Natural killer cell (primary cell): ENCODE data around the gene RCBTB2. TPM values are rescaled to one million over a fixed set of nuclear protein-coding genes. Genes with fewer than 3 reads are reported as not detected.

Source experiments
- ATAC-seq, 3 donors: fragments of 150-1000 bp in 2 of 3; fragments of 200-7000 bp in 1 of 3; cut with Tn5 transposase; 1 replicate in 1 of 3; 2 replicates in 2 of 3; pipeline ENCODE4 v1.10.0; 2021; ENCODE audit warnings: mild to moderate bottlenecking in 2 of 3, moderate library complexity in 2 of 3
- DNase-seq, 2 donors: peaks; one replicate each; pipeline versions ENCODE4 v3.0.0 to v3.0.0-alpha.2; 2013 to 2021; ENCODE audit warnings: mixed read lengths in 1 of 2
- H3K27ac ChIP-seq: one replicate; pipeline ENCODE4 v1.5.1; 2013; ENCODE audit warnings: mild to moderate bottlenecking, low read length
- H3K27me3 ChIP-seq: one replicate; pipeline ENCODE4 v1.6.1; 2013; ENCODE audit warnings: low read length; ENCODE audit not compliant: control insufficient read depth, insufficient read depth
- H3K36me3 ChIP-seq: one replicate; pipeline ENCODE4 v1.6.1; 2013; ENCODE audit warnings: low read length; ENCODE audit not compliant: control insufficient read depth, insufficient read depth
- H3K4me1 ChIP-seq: one replicate; pipeline ENCODE4 v1.6.1; 2013; ENCODE audit warnings: low read length; ENCODE audit not compliant: control insufficient read depth, insufficient read depth
- H3K4me3 ChIP-seq: one replicate; pipeline ENCODE4 v1.5.1; 2013; ENCODE audit warnings: low read length
- H3K9me3 ChIP-seq: one replicate; pipeline ENCODE4 v1.6.1; 2013; ENCODE audit warnings: low read length; ENCODE audit not compliant: control insufficient read depth, insufficient read depth
- H3K27ac Mint-ChIP-seq, 2 donors: one replicate each; pipeline ENCODE4 v1.8.0; 2022; ENCODE audit warnings: mild to moderate bottlenecking in 2 of 2, mixed read lengths in 2 of 2, moderate library complexity in 1 of 2
- H3K27me3 Mint-ChIP-seq, 2 donors: one replicate each; pipeline ENCODE4 v1.8.0; 2022; ENCODE audit warnings: low read depth in 2 of 2, mixed read lengths in 2 of 2
- H3K36me3 Mint-ChIP-seq: one replicate; pipeline ENCODE4 v1.8.0; 2022; ENCODE audit warnings: mixed read lengths
- H3K4me1 Mint-ChIP-seq, 2 donors: one replicate each; pipeline ENCODE4 v1.8.0; 2022; ENCODE audit warnings: mixed read lengths in 2 of 2
- H3K4me3 Mint-ChIP-seq: one replicate; pipeline ENCODE4 v1.8.0; 2022; ENCODE audit warnings: mild to moderate bottlenecking, moderate library complexity, mixed read lengths
- H3K9me3 Mint-ChIP-seq, 2 donors: one replicate each; pipeline ENCODE4 v1.8.0; 2022; ENCODE audit warnings: mixed read lengths in 2 of 2
- WGBS: methylation state at CpG from one replicate; pipeline ENCODE4 v1.1.7; 2013; ENCODE audit warnings: missing lambda C conversion rate; ENCODE audit not compliant: insufficient coverage; 5-methylcytosine and 5-hydroxymethylcytosine counted together
- intact Hi-C: fragments of 100-400 bp; cut with micrococcal nuclease; formaldehyde crosslinking; loops from one replicate; pipeline ENCODE4 v1.14.2; 2022
- total RNA-seq, 4 donors: library from RNA; stranded (reverse); fragments of 120-200 nt in 1 of 4; gene quantifications; one replicate each; pipeline versions ENCODE4 v1.2.3 to v1.2.4, GENCODE V29; 2013 to 2022
- TF ChIP-seq, protein P1 (sequence below): fragments of 200-600 bp; IDR thresholded peaks from one replicate; pipeline ENCODE4 v1.8.0; 2022; ENCODE audit warnings: antibody characterized with exemption

The RCBTB2 gene
- total RNA-seq, 3 donors from 2014 or later (not counting 1 experiment from before 2014, with no cell fraction given) = 21.9 to 27.1 (median 24.2) TPM

DNA sequence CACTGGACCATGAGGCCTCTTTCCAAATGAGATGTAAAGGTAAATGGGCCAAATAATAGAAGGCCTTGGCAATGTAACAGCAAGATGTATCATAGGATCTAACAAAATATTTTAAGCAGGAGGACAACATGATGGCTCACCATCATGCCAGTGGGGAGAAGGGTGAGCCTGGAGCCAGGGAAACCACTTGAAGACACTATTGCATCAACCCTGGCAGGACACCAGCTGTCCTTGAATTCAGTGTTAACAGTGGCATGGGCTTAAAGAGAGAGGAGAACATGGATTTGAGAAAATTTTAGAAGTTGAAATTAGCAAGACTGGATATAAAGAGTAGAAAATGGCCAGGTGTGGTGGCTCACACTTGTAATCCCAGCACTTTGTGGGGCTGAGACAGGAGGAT lies 6.7 kb upstream of the RCBTB2 start:
- intact Hi-C loops = no loop called here
- no peak overlapping the region for H3K4me3 ChIP-seq
- no peaks in the 10 kb centered on the region for H3K4me1 ChIP-seq
- H3K9me3 Mint-ChIP-seq = peaks cover 2 to 3% of the 10 kb centered on the region in 2 donors
- TF ChIP-seq, protein P1, sequence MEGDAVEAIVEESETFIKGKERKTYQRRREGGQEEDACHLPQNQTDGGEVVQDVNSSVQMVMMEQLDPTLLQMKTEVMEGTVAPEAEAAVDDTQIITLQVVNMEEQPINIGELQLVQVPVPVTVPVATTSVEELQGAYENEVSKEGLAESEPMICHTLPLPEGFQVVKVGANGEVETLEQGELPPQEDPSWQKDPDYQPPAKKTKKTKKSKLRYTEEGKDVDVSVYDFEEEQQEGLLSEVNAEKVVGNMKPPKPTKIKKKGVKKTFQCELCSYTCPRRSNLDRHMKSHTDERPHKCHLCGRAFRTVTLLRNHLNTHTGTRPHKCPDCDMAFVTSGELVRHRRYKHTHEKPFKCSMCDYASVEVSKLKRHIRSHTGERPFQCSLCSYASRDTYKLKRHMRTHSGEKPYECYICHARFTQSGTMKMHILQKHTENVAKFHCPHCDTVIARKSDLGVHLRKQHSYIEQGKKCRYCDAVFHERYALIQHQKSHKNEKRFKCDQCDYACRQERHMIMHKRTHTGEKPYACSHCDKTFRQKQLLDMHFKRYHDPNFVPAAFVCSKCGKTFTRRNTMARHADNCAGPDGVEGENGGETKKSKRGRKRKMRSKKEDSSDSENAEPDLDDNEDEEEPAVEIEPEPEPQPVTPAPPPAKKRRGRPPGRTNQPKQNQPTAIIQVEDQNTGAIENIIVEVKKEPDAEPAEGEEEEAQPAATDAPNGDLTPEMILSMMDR = no peak
- no peak for ATAC-seq
- H3K27me3 ChIP-seq = no peaks in the 10 kb centered on the region
- peaks cover 0 to 8% of the 10 kb centered on the region in 2 donors for H3K27me3 Mint-ChIP-seq
- H3K36me3 Mint-ChIP-seq = no peaks in the 10 kb centered on the region
- H3K9me3 ChIP-seq = no peaks in the 10 kb centered on the region
- H3K27ac Mint-ChIP-seq = no peak overlapping the region
- H3K4me1 Mint-ChIP-seq = peaks cover 0 to 5% of the 10 kb centered on the region in 2 donors
- H3K27ac ChIP-seq = no peak overlapping the region
- H3K4me3 Mint-ChIP-seq = no peak overlapping the region
- no peak for DNase-seq
- H3K36me3 ChIP-seq = no peaks in the 10 kb centered on the region

DNA sequence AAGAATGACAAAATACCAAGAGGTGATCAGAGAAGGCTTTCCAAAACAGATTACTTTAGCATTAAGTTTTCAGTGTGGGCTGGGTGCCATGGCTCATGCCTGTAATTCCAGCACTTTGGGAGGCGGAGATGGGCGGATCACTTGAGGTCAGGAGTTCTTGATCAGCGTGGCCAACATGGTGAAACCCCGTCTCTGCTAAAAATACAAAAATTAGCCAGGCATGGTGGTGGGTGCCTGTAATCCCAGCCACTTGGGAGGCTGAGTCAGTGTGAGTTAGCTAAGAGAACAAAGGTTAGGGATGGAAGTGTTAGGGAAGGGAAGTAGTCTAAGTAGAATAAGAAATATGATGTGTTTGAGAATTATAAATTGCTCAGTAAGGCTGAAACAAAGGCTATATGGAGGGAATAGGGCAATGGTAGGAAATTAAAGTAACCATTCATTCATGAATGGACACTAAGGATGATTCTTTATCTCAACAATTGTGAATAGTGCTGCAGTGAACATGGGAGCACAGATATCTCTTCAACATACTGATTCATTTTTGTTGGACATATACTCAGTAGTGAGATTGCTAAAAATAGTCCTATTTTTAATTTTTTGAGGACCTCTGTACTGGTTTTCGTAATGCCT lies 3.9 kb upstream of the RCBTB2 start:
- no peak for ATAC-seq
- no peak overlapping the region for H3K4me3 ChIP-seq
- H3K4me3 Mint-ChIP-seq = no peak overlapping the region

DNA sequence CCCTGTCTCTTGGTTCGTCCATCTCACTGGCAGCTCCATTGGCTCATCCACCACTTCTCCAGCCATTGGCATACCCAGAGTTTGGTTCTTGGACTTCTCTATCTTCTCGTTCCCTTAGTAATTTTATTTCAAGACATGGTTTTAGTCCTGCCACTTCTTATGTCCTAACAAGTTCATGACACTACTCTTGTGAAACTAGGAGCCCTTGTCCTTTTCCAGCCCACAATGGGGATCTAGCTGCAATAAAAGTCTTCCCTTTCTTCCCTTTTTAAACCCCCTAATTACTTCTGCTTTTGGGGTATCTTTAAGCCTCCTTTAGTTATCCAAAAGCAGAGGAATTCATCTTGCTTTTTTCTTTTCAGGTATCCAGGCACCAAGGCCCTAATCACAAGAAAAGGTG lies 2.9 kb upstream of the RCBTB2 start:
- Mint-ChIP-seq H3K4me3 (peak overlapping the region; percentile 13), H3K9me3 (peaks cover 2 to 3% of the 10 kb centered on the region in 2 donors), H3K27ac (no peak overlapping the region), H3K36me3 (no peaks in the 10 kb centered on the region), H3K27me3 (no peaks in the 10 kb centered on the region), H3K4me1 (peaks cover 28 to 30% of the 10 kb centered on the region in 2 donors)
- Histone ChIP-seq H3K27me3 (no peaks in the 10 kb centered on the region), H3K36me3 (no peaks in the 10 kb centered on the region), H3K9me3 (no peaks in the 10 kb centered on the region), H3K4me1 (peaks cover 16% of the 10 kb centered on the region), H3K27ac (no peak overlapping the region), H3K4me3 (no peak overlapping the region)
- 90% methylated on average over 2 of the region's 2 CpGs for WGBS
- intact Hi-C loops = no loop called here
- ATAC-seq (no peak), DNase-seq (no peak)
- TF ChIP-seq, protein P1 = no peak

More for the DNA sequence above, 3.9 kb upstream of the RCBTB2 start:
- Histone ChIP-seq H3K36me3 (no peaks in the 10 kb centered on the region), H3K9me3 (no peaks in the 10 kb centered on the region), H3K4me1 (peaks cover 11% of the 10 kb centered on the region), H3K27ac (no peak overlapping the region), H3K27me3 (no peaks in the 10 kb centered on the region)
- H3K9me3 Mint-ChIP-seq = peaks cover 2 to 3% of the 10 kb centered on the region in 2 donors
- intact Hi-C loops = no loop called here
- TF ChIP-seq, protein P1 = no peak
- H3K36me3 Mint-ChIP-seq = no peaks in the 10 kb centered on the region
- no peaks in the 10 kb centered on the region for H3K27me3 Mint-ChIP-seq
- H3K4me1 Mint-ChIP-seq = peaks cover 18 to 20% of the 10 kb centered on the region in 2 donors
- no peak for DNase-seq
- H3K27ac Mint-ChIP-seq = no peak overlapping the region
- WGBS = 97% methylated on average over 4 of the region's 5 CpGs
